B cell (primary cell): ENCODE data around the gene MAP10.

Experiments
- CTCF ChIP-seq: fragments of 200-600 bp; IDR thresholded peaks from one replicate; pipeline ENCODE4 v1.8.0; 2022; ENCODE audit warnings: antibody characterized with exemption, mild to moderate bottlenecking
- EZH2 ChIP-seq: IDR thresholded peaks from 2 replicates; pipeline ENCODE4 v1.6.1; 2012; ENCODE audit warnings: borderline replicate concordance, low read depth, mild to moderate bottlenecking, moderate library complexity, low read length; ENCODE audit not compliant: insufficient read depth, poor library complexity, severe bottlenecking

GRCh38 chr1:232854798-232855159, 49.6 kb downstream of the MAP10 start:
- TF ChIP-seq CTCF: no peak
- TF ChIP-seq EZH2: no peak
